ENCODE measurements around the gene RHEX. TPM values are rescaled to one million over a fixed set of nuclear protein-coding genes. Genes with fewer than 3 reads are reported as not detected.

RHEX gene
- total RNA-seq, 2 experiments from 2014 or later, result not detected

- Histone ChIP-seq H3K4me1 (ENCODE audit: insufficient read depth, low read length) (no peaks in the 10 kb centered on the region), H3K27me3 (ENCODE audit: control insufficient read depth in 1 of 2, insufficient read depth in 2 of 2, low read length in 2 of 2) (peaks cover 6 to 18% of the 10 kb centered on the region in 2 experiments), H3K9me3 (ENCODE audit: control insufficient read depth in 1 of 2, insufficient read depth in 1 of 2, low read length in 2 of 2) (no peaks in the 10 kb centered on the region), H3K36me3 (ENCODE audit: insufficient read depth, low read length) (no peaks in the 10 kb centered on the region), H3K27ac (ENCODE audit: low read depth in 1 of 2, low read length in 2 of 2) (no peak overlapping the region), H3K4me3 (ENCODE audit: low read length) (no peak overlapping the region)
- Mint-ChIP-seq H3K4me1 (ENCODE audit: low read depth) (no peaks in the 10 kb centered on the region), H3K4me3 (no peak overlapping the region), H3K9me3 (no peaks in the 10 kb centered on the region), H3K36me3 (ENCODE audit: low read depth) (no peaks in the 10 kb centered on the region), H3K27me3 (peaks cover 15% of the 10 kb centered on the region), H3K27ac (no peak overlapping the region)
- ChIA-PET CTCF (no interaction called here), POLR2A (no interaction called here)
- intact Hi-C loops (cut with DNase I, micrococcal nuclease), result loop anchor here in 1 of 2 experiments (10.0 kb wide), 1 partner anchor 313 kb away; no protein-coding TSS in a partner anchor
- DNase-seq (no peak), ATAC-seq (ENCODE audit: poor library complexity) (no peak)
- no peak for TF ChIP-seq CTCF (IDR thresholded peaks at IDR 0.05)
These were observed 89.0 kb downstream of the RHEX start for GRCh38 chr1:206142011-206142410.

GRCh38 chr1:206142770-206143169, 89.8 kb downstream of the RHEX start:
- peaks cover 15% of the 10 kb centered on the region for H3K27me3 Mint-ChIP-seq
- intact Hi-C loops (cut with DNase I, micrococcal nuclease), result loop anchor here in 1 of 2 experiments (10.0 kb wide), 1 partner anchor 312 kb away; no protein-coding TSS in a partner anchor
- CTCF ChIA-PET, result no interaction called here

GRCh38 chr1:206143537-206144172, 90.7 kb downstream of the RHEX start:
- Histone ChIP-seq H3K27me3 (ENCODE audit: control insufficient read depth in 1 of 2, insufficient read depth in 2 of 2, low read length in 2 of 2) (peaks cover 6 to 18% of the 10 kb centered on the region in 2 experiments), H3K4me3 (ENCODE audit: low read length) (no peak overlapping the region), H3K4me1 (ENCODE audit: insufficient read depth, low read length) (no peaks in the 10 kb centered on the region), H3K9me3 (ENCODE audit: control insufficient read depth in 1 of 2, insufficient read depth in 1 of 2, low read length in 2 of 2) (no peaks in the 10 kb centered on the region), H3K36me3 (ENCODE audit: insufficient read depth, low read length) (no peaks in the 10 kb centered on the region), H3K27ac (ENCODE audit: low read depth in 1 of 2, low read length in 2 of 2) (no peak overlapping the region)
- TF ChIP-seq CTCF (IDR thresholded peaks at IDR 0.05), result no peak
- H3K27ac Mint-ChIP-seq, result no peak overlapping the region
- no peak overlapping the region for H3K4me3 Mint-ChIP-seq
- no peaks in the 10 kb centered on the region for H3K4me1 Mint-ChIP-seq (ENCODE audit: low read depth)
- no peaks in the 10 kb centered on the region for H3K9me3 Mint-ChIP-seq
- POLR2A ChIA-PET, result no interaction called here
- ATAC-seq (ENCODE audit: poor library complexity), result no peak
- DNase-seq, result no peak
- CTCF ChIA-PET, result no interaction called here
- H3K27me3 Mint-ChIP-seq, result peaks cover 15% of the 10 kb centered on the region
- intact Hi-C loops (cut with DNase I, micrococcal nuclease), result loop anchor here in 1 of 2 experiments (10.0 kb wide), 1 partner anchor 311 kb away; no protein-coding TSS in a partner anchor
- no peaks in the 10 kb centered on the region for H3K36me3 Mint-ChIP-seq (ENCODE audit: low read depth)

More at GRCh38 chr1:206142770-206143169, 89.8 kb downstream of the RHEX start:
- DNase-seq (no peak), ATAC-seq (ENCODE audit: poor library complexity) (no peak)
- POLR2A ChIA-PET, result no interaction called here
- H3K36me3 ChIP-seq (ENCODE audit: insufficient read depth, low read length), result no peaks in the 10 kb centered on the region
- no peaks in the 10 kb centered on the region for H3K9me3 ChIP-seq (ENCODE audit: control insufficient read depth in 1 of 2, insufficient read depth in 1 of 2, low read length in 2 of 2)
- no peaks in the 10 kb centered on the region for H3K9me3 Mint-ChIP-seq
- H3K4me3 ChIP-seq (ENCODE audit: low read length), result no peak overlapping the region
- H3K4me1 Mint-ChIP-seq (ENCODE audit: low read depth), result no peaks in the 10 kb centered on the region
- no peak for TF ChIP-seq CTCF (IDR thresholded peaks at IDR 0.05)
- no peak overlapping the region for H3K27ac ChIP-seq (ENCODE audit: low read depth in 1 of 2, low read length in 2 of 2)
- no peaks in the 10 kb centered on the region for H3K36me3 Mint-ChIP-seq (ENCODE audit: low read depth)
- H3K4me3 Mint-ChIP-seq, result no peak overlapping the region
- no peaks in the 10 kb centered on the region for H3K4me1 ChIP-seq (ENCODE audit: insufficient read depth, low read length)
- peaks cover 6 to 18% of the 10 kb centered on the region in 2 experiments for H3K27me3 ChIP-seq (ENCODE audit: control insufficient read depth in 1 of 2, insufficient read depth in 2 of 2, low read length in 2 of 2)
- no peak overlapping the region for H3K27ac Mint-ChIP-seq
